ENCODE data around the gene ATXN7. TPM values are rescaled to one million over a fixed set of nuclear protein-coding genes. Genes with fewer than 3 reads are reported as not detected.
A peak's percentile ranks its signal among the peaks of the same experiment; 100 is the strongest.

ATXN7 gene
- total RNA-seq, 2 experiments from 2014 or later: 289 to 304 TPM

DNA sequence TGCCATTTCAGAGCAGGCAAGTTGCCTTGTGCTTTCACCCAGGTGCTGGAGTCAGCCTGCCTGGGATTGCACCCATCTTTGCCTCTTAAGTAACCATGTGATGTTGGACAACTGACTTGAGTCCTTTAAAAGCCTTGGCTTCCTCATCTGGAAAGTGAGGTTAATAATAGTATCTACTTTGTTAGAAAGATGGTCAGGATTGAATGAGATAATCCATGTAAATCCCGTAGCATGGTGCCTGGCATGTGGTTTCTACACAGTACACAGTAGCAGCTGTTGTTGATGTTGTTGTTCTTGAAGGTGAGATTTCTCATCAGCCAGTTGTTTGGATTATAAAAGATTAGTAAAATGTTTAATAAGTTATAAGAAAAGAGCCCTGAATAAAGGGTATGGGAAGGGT, 110.8 kb downstream of the ATXN7 start:
- Mint-ChIP-seq H3K27me3 (no peaks in the 10 kb centered on the region), H3K4me3 (peak overlapping the region; percentile 43), H3K27ac (peak overlapping the region; percentile 94), H3K4me1 (ENCODE audit: low read depth) (peaks cover 97% of the 10 kb centered on the region), H3K36me3 (ENCODE audit: low read depth) (peaks cover 67% of the 10 kb centered on the region), H3K9me3 (no peaks in the 10 kb centered on the region)
- peaks cover 29% of the 10 kb centered on the region for H3K36me3 ChIP-seq (ENCODE audit: insufficient read depth, low read length)
- DNase-seq: no peak
- no peaks in the 10 kb centered on the region for H3K9me3 ChIP-seq (ENCODE audit: control insufficient read depth in 1 of 2, insufficient read depth in 1 of 2, low read length in 2 of 2)
- POLR2A ChIA-PET: interaction anchor here (11.5 kb wide), 1 partner anchor 9 kb away, joined by 270 read pairs; no protein-coding TSS in a partner anchor
- TF ChIP-seq, protein P1, sequence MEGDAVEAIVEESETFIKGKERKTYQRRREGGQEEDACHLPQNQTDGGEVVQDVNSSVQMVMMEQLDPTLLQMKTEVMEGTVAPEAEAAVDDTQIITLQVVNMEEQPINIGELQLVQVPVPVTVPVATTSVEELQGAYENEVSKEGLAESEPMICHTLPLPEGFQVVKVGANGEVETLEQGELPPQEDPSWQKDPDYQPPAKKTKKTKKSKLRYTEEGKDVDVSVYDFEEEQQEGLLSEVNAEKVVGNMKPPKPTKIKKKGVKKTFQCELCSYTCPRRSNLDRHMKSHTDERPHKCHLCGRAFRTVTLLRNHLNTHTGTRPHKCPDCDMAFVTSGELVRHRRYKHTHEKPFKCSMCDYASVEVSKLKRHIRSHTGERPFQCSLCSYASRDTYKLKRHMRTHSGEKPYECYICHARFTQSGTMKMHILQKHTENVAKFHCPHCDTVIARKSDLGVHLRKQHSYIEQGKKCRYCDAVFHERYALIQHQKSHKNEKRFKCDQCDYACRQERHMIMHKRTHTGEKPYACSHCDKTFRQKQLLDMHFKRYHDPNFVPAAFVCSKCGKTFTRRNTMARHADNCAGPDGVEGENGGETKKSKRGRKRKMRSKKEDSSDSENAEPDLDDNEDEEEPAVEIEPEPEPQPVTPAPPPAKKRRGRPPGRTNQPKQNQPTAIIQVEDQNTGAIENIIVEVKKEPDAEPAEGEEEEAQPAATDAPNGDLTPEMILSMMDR (IDR thresholded peaks at IDR 0.05): no peak
- H3K27ac ChIP-seq (ENCODE audit: low read depth in 1 of 2, low read length in 2 of 2): no peak overlapping the region
- H3K4me1 ChIP-seq (ENCODE audit: insufficient read depth, low read length): peaks cover 61% of the 10 kb centered on the region
- no peak overlapping the region for H3K4me3 ChIP-seq (ENCODE audit: low read length)
- CTCF ChIA-PET: interaction anchor here (1.1 kb wide), 1 partner anchor 12 kb away, joined by 5 read pairs; no protein-coding TSS in a partner anchor
- intact Hi-C loops (cut with DNase I, micrococcal nuclease): no loop called here
- no peaks in the 10 kb centered on the region for H3K27me3 ChIP-seq (ENCODE audit: control insufficient read depth in 1 of 2, insufficient read depth in 2 of 2, low read length in 2 of 2)
- no peak for ATAC-seq (ENCODE audit: poor library complexity)

GRCh38 chr3:63975723-63976122, 112.1 kb downstream of the ATXN7 start:
- Mint-ChIP-seq H3K27ac (peak overlapping the region; percentile 94), H3K4me1 (ENCODE audit: low read depth) (peaks cover 97% of the 10 kb centered on the region), H3K9me3 (no peaks in the 10 kb centered on the region), H3K4me3 (peak overlapping the region; percentile 54), H3K27me3 (no peaks in the 10 kb centered on the region), H3K36me3 (ENCODE audit: low read depth) (peaks cover 67% of the 10 kb centered on the region)
- DNase-seq (no peak), ATAC-seq (ENCODE audit: poor library complexity) (no peak)
- intact Hi-C loops (cut with DNase I, micrococcal nuclease): no loop called here
- Histone ChIP-seq H3K4me3 (ENCODE audit: low read length) (no peak overlapping the region), H3K27me3 (ENCODE audit: control insufficient read depth in 1 of 2, insufficient read depth in 2 of 2, low read length in 2 of 2) (no peaks in the 10 kb centered on the region), H3K27ac (ENCODE audit: low read depth in 1 of 2, low read length in 2 of 2) (no peak overlapping the region), H3K36me3 (ENCODE audit: insufficient read depth, low read length) (peaks cover 39% of the 10 kb centered on the region), H3K4me1 (ENCODE audit: insufficient read depth, low read length) (peaks cover 69% of the 10 kb centered on the region), H3K9me3 (ENCODE audit: control insufficient read depth in 1 of 2, insufficient read depth in 1 of 2, low read length in 2 of 2) (no peaks in the 10 kb centered on the region)
- ChIA-PET POLR2A (interaction anchor here (1.1 to 11.5 kb wide), 2 partner anchors 10 to 18 kb away, joined by 3 to 270 read pairs; no protein-coding TSS in a partner anchor), CTCF (interaction anchor here (1.2 to 9.8 kb wide), 2 partner anchors 13 to 48 kb away, joined by 5 to 168 read pairs; partner anchors contain the start of gene PSMD6)
- TF ChIP-seq, protein P1 (IDR thresholded peaks at IDR 0.05): no peak

- intact Hi-C loops (cut with DNase I, micrococcal nuclease): no loop called here
- Histone ChIP-seq H3K9me3 (ENCODE audit: control insufficient read depth in 1 of 2, insufficient read depth in 1 of 2, low read length in 2 of 2) (no peaks in the 10 kb centered on the region), H3K4me3 (ENCODE audit: low read length) (no peak overlapping the region), H3K27ac (ENCODE audit: low read depth in 1 of 2, low read length in 2 of 2) (peak overlapping the region in 1 of 2 donors; percentile 72), H3K4me1 (ENCODE audit: insufficient read depth, low read length) (peaks cover 69% of the 10 kb centered on the region), H3K36me3 (ENCODE audit: insufficient read depth, low read length) (peaks cover 45% of the 10 kb centered on the region), H3K27me3 (ENCODE audit: control insufficient read depth in 1 of 2, insufficient read depth in 2 of 2, low read length in 2 of 2) (no peaks in the 10 kb centered on the region)
- Mint-ChIP-seq H3K4me1 (ENCODE audit: low read depth) (peaks cover 97% of the 10 kb centered on the region), H3K4me3 (peak overlapping the region; percentile 75), H3K9me3 (no peaks in the 10 kb centered on the region), H3K27me3 (no peaks in the 10 kb centered on the region), H3K36me3 (ENCODE audit: low read depth) (peaks cover 68% of the 10 kb centered on the region), H3K27ac (peak overlapping the region; percentile 94)
- TF ChIP-seq, protein P1 (IDR thresholded peaks at IDR 0.05): no peak
- DNase-seq: peak in 1 of 14 experiments; percentile 32
- POLR2A ChIA-PET: interaction anchor here (1.1 to 11.5 kb wide), 3 partner anchors 11 to 47 kb away, joined by 3 to 270 read pairs (median 15); partner anchors contain the start of gene PSMD6
- CTCF ChIA-PET: interaction anchor here (1.2 to 9.8 kb wide), 2 partner anchors 13 to 47 kb away, joined by 5 to 168 read pairs; partner anchors contain the start of gene PSMD6
- no peak for ATAC-seq (ENCODE audit: poor library complexity)
These were observed 112.6 kb downstream of the ATXN7 start for GRCh38 chr3:63976161-63976871.

Measured in CD4-positive, alpha-beta T cell (primary cell).